H1 (cell line): ENCODE measurements around the gene FZD8. TPM values are rescaled to one million over a fixed set of nuclear protein-coding genes. Genes with fewer than 3 reads are reported as not detected.

Source experiments
- ATF2 ChIP-seq: IDR thresholded peaks from 2 replicates; pipeline ENCODE4 v1.6.1; 2012; ENCODE audit warnings: low read length, inconsistent platforms
- CHD1 ChIP-seq: IDR thresholded peaks from 2 replicates; pipeline ENCODE4 v1.6.1; 2012; ENCODE audit warnings: low read depth, low read length, improper control_type of control experiment
- CREB1 ChIP-seq: IDR thresholded peaks from 2 replicates; pipeline ENCODE4 v1.6.1; 2012; ENCODE audit warnings: inconsistent platforms
- EP300 ChIP-seq, 2 experiments: IDR thresholded peaks; 1 replicate in 1 of 2; 2 replicates in 1 of 2; pipeline ENCODE4 v1.6.1; 2011 to 2012; ENCODE audit warnings: low read depth in 2 of 2, low read length in 2 of 2, mild to moderate bottlenecking in 2 of 2, borderline replicate concordance in 1 of 2, inconsistent platforms in 1 of 2, moderate library complexity in 1 of 2
- HDAC2 ChIP-seq, 2 experiments: fragments of 300-600 bp in 1 of 2; sonication (generic) in 1 of 2; IDR thresholded peaks; 2 replicates each; pipeline ENCODE4 v1.6.1; 2011 to 2012; ENCODE audit warnings: low read depth in 2 of 2, low read length in 2 of 2, mild to moderate bottlenecking in 2 of 2, moderate library complexity in 2 of 2, borderline replicate concordance in 1 of 2, inconsistent platforms in 1 of 2
- RBBP5 ChIP-seq: IDR thresholded peaks from 2 replicates; pipeline ENCODE4 v1.7.1; 2012; ENCODE audit warnings: low read depth, mild to moderate bottlenecking, inconsistent platforms, low read length, moderate library complexity, borderline replicate concordance
- TEAD4 ChIP-seq: IDR thresholded peaks from 2 replicates; pipeline ENCODE4 v1.6.1; 2012; ENCODE audit warnings: low read depth, low read length, inconsistent platforms, mixed read lengths
- polyA plus RNA-seq, 7 experiments: library from polyadenylated mRNA; depleted of rRNA in 3 of 7; stranded (reverse) in 5 of 7; unstranded in 2 of 7; fragments of >200 nt in 5 of 7; fragments of 200-250 nt in 2 of 7; gene quantifications; 1 replicate in 5 of 7; 2 replicates in 1 of 7; 4 replicates in 1 of 7; pipeline versions ENCODE4 v1.2.1 to v1.2.3, GENCODE V29; 2011 to 2013; ENCODE audit warnings: missing spikeins in 2 of 7, mixed read lengths in 2 of 7
- total RNA-seq: library from RNA; stranded (reverse); fragmentation: NEBNext Ultra II Directional; extraction: Animal tissue kit (Norgen Biotek cat#: 25700); gene quantifications from 2 replicates; pipeline ENCODE4 v1.2.1, GENCODE V29; 2021
- TF ChIP-seq, protein P1 (sequence below): IDR thresholded peaks from 2 replicates; pipeline ENCODE4 v1.6.1; 2012; ENCODE audit warnings: inconsistent platforms

The FZD8 gene
- total and polyA plus RNA-seq, 2 of the 8 experiments (the other 6 are each of a cell fraction or from before 2014, with no cell fraction given): 4.8 to 7.1 TPM

GRCh38 chr10:35594115-35595079 is 47.7 kb downstream of the FZD8 start (continued):
- TF ChIP-seq CHD1 (no peak), HDAC2 (IDR thresholded peaks at IDR 0.05; ENCODE audit: borderline replicate concordance in 1 of 2, low read depth in 2 of 2, low read length in 2 of 2) (0 out of 4 replicates have a peak, but pooled peaks of 1 of the 2 experiments have one; percentile 43), EP300 (IDR thresholded peaks at IDR 0.05; ENCODE audit: borderline replicate concordance in 1 of 2, low read depth in 2 of 2, low read length in 2 of 2) (peak in 1 of 2 experiments; percentile 82; a peak in 1 of 3 replicates), ATF2 (0 out of 2 replicates have a peak, but pooled peaks have one; percentile 38), CREB1 (0 out of 2 replicates have a peak, but pooled peaks have one; percentile 30), RBBP5 (0 out of 2 replicates have a peak, but pooled peaks have one; percentile 37), TEAD4 (peak; percentile 80; the same call in 1 of the 2 replicates)
- TF ChIP-seq, protein P1, sequence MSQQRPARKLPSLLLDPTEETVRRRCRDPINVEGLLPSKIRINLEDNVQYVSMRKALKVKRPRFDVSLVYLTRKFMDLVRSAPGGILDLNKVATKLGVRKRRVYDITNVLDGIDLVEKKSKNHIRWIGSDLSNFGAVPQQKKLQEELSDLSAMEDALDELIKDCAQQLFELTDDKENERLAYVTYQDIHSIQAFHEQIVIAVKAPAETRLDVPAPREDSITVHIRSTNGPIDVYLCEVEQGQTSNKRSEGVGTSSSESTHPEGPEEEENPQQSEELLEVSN: peak; percentile 30; the same call in 1 of the 2 replicates
